HUES48 (cell line): Measurements from ENCODE around the gene TAS2R7.

Experiments used
- H3K27ac ChIP-seq: one replicate; pipeline ENCODE4 v1.7.0; 2013; ENCODE audit warnings: low read depth, low read length, inconsistent platforms
- H3K27me3 ChIP-seq: 2 replicates; pipeline ENCODE4 v1.6.1; 2013; ENCODE audit warnings: mild to moderate bottlenecking, low read length; ENCODE audit not compliant: control insufficient read depth, insufficient read depth
- H3K36me3 ChIP-seq: 2 replicates; pipeline ENCODE4 v1.6.1; 2013; ENCODE audit warnings: low read length; ENCODE audit not compliant: control insufficient read depth, insufficient read depth
- H3K4me1 ChIP-seq: 2 replicates; pipeline ENCODE4 v1.6.1; 2013; ENCODE audit warnings: mild to moderate bottlenecking, low read length; ENCODE audit not compliant: control insufficient read depth, insufficient read depth
- H3K4me3 ChIP-seq: 2 replicates; pipeline ENCODE4 v1.5.1; 2013; ENCODE audit warnings: mild to moderate bottlenecking, low read depth, low read length
- H3K9ac ChIP-seq: 2 replicates; pipeline ENCODE4 v1.6.1; 2013; ENCODE audit warnings: mild to moderate bottlenecking, low read depth, low read length, moderate library complexity
- H3K9me3 ChIP-seq: 2 replicates; pipeline ENCODE4 v1.6.1; 2013; ENCODE audit warnings: low read length; ENCODE audit not compliant: control insufficient read depth, insufficient read depth

The TAS2R7 gene

GRCh38 chr12:10802587-10802986 lies at the start of gene TAS2R7:
Gene TAS2R7 (minus strand): TSS chr12:10802627. CDS start chr12:10802570, 57 bp downstream.
- Histone ChIP-seq H3K4me1 (peaks cover 24% of the 10 kb centered on the region), H3K36me3 (no peaks in the 10 kb centered on the region), H3K27ac (peak within 1 kb of the TSS; percentile 59), H3K4me3 (no peak within 1 kb of the TSS), H3K9me3 (no peaks in the 10 kb centered on the region), H3K27me3 (no peaks in the 10 kb centered on the region), H3K9ac (no peak within 1 kb of the TSS)

- Histone ChIP-seq H3K9ac (no peak overlapping the region), H3K36me3 (no peaks in the 10 kb centered on the region), H3K27ac (no peak overlapping the region), H3K4me1 (no peaks in the 10 kb centered on the region), H3K4me3 (no peak overlapping the region), H3K9me3 (peaks cover 12% of the 10 kb centered on the region), H3K27me3 (no peaks in the 10 kb centered on the region)
These were observed 48.9 kb upstream of the TAS2R7 start for GRCh38 chr12:10851243-10851858.

- Histone ChIP-seq H3K36me3 (no peaks in the 10 kb centered on the region), H3K9ac (no peak within 1 kb of the TSS), H3K4me3 (no peak within 1 kb of the TSS), H3K27ac (no peak within 1 kb of the TSS), H3K9me3 (no peaks in the 10 kb centered on the region), H3K4me1 (no peaks in the 10 kb centered on the region), H3K27me3 (no peaks in the 10 kb centered on the region)
These were observed 47.0 kb upstream of the TAS2R7 start, which contains the start of gene PRR4 for GRCh38 chr12:10849425-10849878. Gene PRR4 (minus strand): TSS chr12:10849475. CDS start chr12:10849437, 38 bp downstream.

GRCh38 chr12:10847744-10848143 lies 45.3 kb upstream of the TAS2R7 start:
- no peak overlapping the region for H3K9ac ChIP-seq
- peaks cover 7% of the 10 kb centered on the region; the same call in 1 of the 2 replicates for H3K4me1 ChIP-seq
- no peak overlapping the region for H3K27ac ChIP-seq
- no peaks in the 10 kb centered on the region for H3K27me3 ChIP-seq
- no peaks in the 10 kb centered on the region for H3K9me3 ChIP-seq
- no peaks in the 10 kb centered on the region for H3K36me3 ChIP-seq
- no peak overlapping the region for H3K4me3 ChIP-seq

GRCh38 chr12:10842862-10843261 lies 40.4 kb upstream of the TAS2R7 start:
- H3K4me1 ChIP-seq = peaks cover 13% of the 10 kb centered on the region
- H3K4me3 ChIP-seq = no peak overlapping the region
- H3K9ac ChIP-seq = no peak overlapping the region

GRCh38 chr12:10838461-10838860 lies 36.0 kb upstream of the TAS2R7 start:
- H3K4me3 ChIP-seq = no peak overlapping the region

More at GRCh38 chr12:10842862-10843261, 40.4 kb upstream of the TAS2R7 start:
- H3K9me3 ChIP-seq = no peaks in the 10 kb centered on the region
- no peaks in the 10 kb centered on the region for H3K27me3 ChIP-seq
- H3K36me3 ChIP-seq = no peaks in the 10 kb centered on the region
- no peak overlapping the region for H3K27ac ChIP-seq

GRCh38 chr12:10829994-10830393 lies 27.6 kb upstream of the TAS2R7 start:
- Histone ChIP-seq H3K9me3 (no peaks in the 10 kb centered on the region), H3K27me3 (no peaks in the 10 kb centered on the region), H3K9ac (no peak overlapping the region), H3K4me1 (no peaks in the 10 kb centered on the region), H3K36me3 (no peaks in the 10 kb centered on the region), H3K27ac (no peak overlapping the region), H3K4me3 (no peak overlapping the region)

More at GRCh38 chr12:10838461-10838860, 36.0 kb upstream of the TAS2R7 start:
- H3K9me3 ChIP-seq = no peaks in the 10 kb centered on the region
- H3K9ac ChIP-seq = no peak overlapping the region
- no peaks in the 10 kb centered on the region for H3K27me3 ChIP-seq
- no peak overlapping the region for H3K27ac ChIP-seq
- H3K36me3 ChIP-seq = no peaks in the 10 kb centered on the region
- peaks cover 7% of the 10 kb centered on the region for H3K4me1 ChIP-seq

GRCh38 chr12:10826258-10826657 lies 23.8 kb upstream of the TAS2R7 start, which contains the start of gene TAS2R10:
Gene TAS2R10 (minus strand): TSS chr12:10826358. CDS start chr12:10826269, 89 bp downstream.
- Histone ChIP-seq H3K27me3 (no peaks in the 10 kb centered on the region), H3K27ac (no peak within 1 kb of the TSS), H3K9ac (no peak within 1 kb of the TSS), H3K4me3 (no peak within 1 kb of the TSS), H3K9me3 (no peaks in the 10 kb centered on the region), H3K36me3 (no peaks in the 10 kb centered on the region), H3K4me1 (no peaks in the 10 kb centered on the region)

- Histone ChIP-seq H3K27me3 (no peaks in the 10 kb centered on the region), H3K36me3 (no peaks in the 10 kb centered on the region), H3K4me1 (no peaks in the 10 kb centered on the region), H3K9ac (no peak overlapping the region), H3K9me3 (no peaks in the 10 kb centered on the region), H3K27ac (no peak overlapping the region), H3K4me3 (no peak overlapping the region)
These were observed 22.5 kb upstream of the TAS2R7 start for GRCh38 chr12:10824957-10825356.

GRCh38 chr12:10811883-10812536 lies 9.6 kb upstream of the TAS2R7 start:
- H3K4me3 ChIP-seq = no peak overlapping the region
- H3K9ac ChIP-seq = no peak overlapping the region
- H3K4me1 ChIP-seq = peaks cover 8% of the 10 kb centered on the region
- H3K36me3 ChIP-seq = no peaks in the 10 kb centered on the region
- H3K9me3 ChIP-seq = no peaks in the 10 kb centered on the region
- H3K27ac ChIP-seq = no peak overlapping the region
- no peaks in the 10 kb centered on the region for H3K27me3 ChIP-seq

GRCh38 chr12:10810068-10810467 lies 7.6 kb upstream of the TAS2R7 start, which contains the start of gene TAS2R9:
Gene TAS2R9 (minus strand): TSS chr12:10810168. CDS start chr12:10810075, 93 bp downstream.
- no peak within 1 kb of the TSS for H3K4me3 ChIP-seq
- no peak within 1 kb of the TSS for H3K27ac ChIP-seq
- H3K27me3 ChIP-seq = no peaks in the 10 kb centered on the region
- no peak within 1 kb of the TSS for H3K9ac ChIP-seq
- no peaks in the 10 kb centered on the region for H3K9me3 ChIP-seq
- H3K4me1 ChIP-seq = peaks cover 8% of the 10 kb centered on the region
- no peaks in the 10 kb centered on the region for H3K36me3 ChIP-seq
